Osteocyte (in vitro differentiated cells): ENCODE data around the gene SARM1. TPM values are rescaled to one million over a fixed set of nuclear protein-coding genes. Genes with fewer than 3 reads are reported as not detected.
"Not testable (repeated sequence)": the region's sequence is repeated elsewhere in the genome, so short reads cannot be mapped to it uniquely, and the experiment has no call there.

Source experiments
- DNase-seq: peaks from one replicate; pipeline ENCODE4 v3.0.0; 2021; ENCODE audit warnings: mixed read lengths; ENCODE audit not compliant: unreplicated experiment; ENCODE audit errors: extremely low spot score
- H3K27ac Mint-ChIP-seq: one replicate; pipeline ENCODE4 v1.8.0; 2021; ENCODE audit warnings: mild to moderate bottlenecking, mixed read lengths; ENCODE audit not compliant: unreplicated experiment
- H3K27me3 Mint-ChIP-seq: one replicate; pipeline ENCODE4 v1.8.0; 2021; ENCODE audit warnings: mixed read lengths; ENCODE audit not compliant: unreplicated experiment
- H3K36me3 Mint-ChIP-seq: one replicate; pipeline ENCODE4 v1.8.0; 2021; ENCODE audit warnings: mixed read lengths; ENCODE audit not compliant: unreplicated experiment
- H3K4me1 Mint-ChIP-seq: one replicate; pipeline ENCODE4 v1.8.0; 2021; ENCODE audit warnings: mixed read lengths; ENCODE audit not compliant: unreplicated experiment
- H3K4me3 Mint-ChIP-seq: one replicate; pipeline ENCODE4 v1.8.0; 2021; ENCODE audit warnings: mild to moderate bottlenecking, moderate library complexity, mixed read lengths; ENCODE audit not compliant: unreplicated experiment
- H3K9me3 Mint-ChIP-seq: one replicate; pipeline ENCODE4 v1.8.0; 2021; ENCODE audit warnings: mixed read lengths; ENCODE audit not compliant: unreplicated experiment
- CTCF ChIP-seq: fragments of 200-600 bp; sonication (generic); IDR thresholded peaks from 2 replicates; pipeline ENCODE4 v1.5.0; 2021; ENCODE audit warnings: antibody characterized with exemption, mild to moderate bottlenecking, moderate library complexity
- total RNA-seq: library from RNA; stranded (reverse); gene quantifications from 2 replicates; pipeline ENCODE4 v1.2.1, GENCODE V29; 2021

The SARM1 gene
- total RNA-seq, 1 donor from 2014 or later, result 27.8 TPM

- peaks cover 14% of the 10 kb centered on the region for H3K36me3 Mint-ChIP-seq
- peak overlapping the region; percentile 98 for H3K4me3 Mint-ChIP-seq
- no peaks in the 10 kb centered on the region for H3K9me3 Mint-ChIP-seq
- no peak for DNase-seq
- H3K4me1 Mint-ChIP-seq, result peaks cover 55% of the 10 kb centered on the region
- H3K27me3 Mint-ChIP-seq, result no peaks in the 10 kb centered on the region
- peak; percentile 7 for TF ChIP-seq CTCF
- H3K27ac Mint-ChIP-seq, result peak overlapping the region; percentile 98
Measured at GRCh38 chr17:28335959-28336871, 35.3 kb upstream of the SARM1 start.

GRCh38 chr17:28338056-28338768 lies 33.3 kb upstream of the SARM1 start:
- peak overlapping the region; percentile 32 for H3K4me3 Mint-ChIP-seq
- no peak for DNase-seq

DNA sequence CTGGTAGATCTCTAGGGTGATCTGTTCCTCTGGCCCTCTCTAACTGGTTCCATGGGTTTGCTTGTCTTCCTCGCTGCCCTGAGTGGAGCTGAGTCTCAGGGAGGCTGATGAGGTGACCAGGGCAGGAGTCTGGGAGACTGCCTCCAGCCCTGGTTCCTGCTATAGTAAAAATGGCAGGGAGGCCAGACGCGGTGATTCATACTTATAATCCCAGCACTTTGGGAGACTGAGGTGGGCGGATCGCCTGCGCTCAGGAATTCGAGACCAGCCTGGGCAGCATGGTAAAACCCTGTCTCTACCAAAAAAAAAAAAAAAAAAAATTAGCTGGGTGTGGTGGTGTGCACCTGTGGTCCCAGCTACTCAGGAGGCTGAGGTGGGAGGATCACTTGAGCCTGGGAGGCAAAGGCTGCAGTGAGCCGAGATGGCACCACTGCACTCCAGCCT lies 32.7 kb upstream of the SARM1 start:
- H3K4me1 Mint-ChIP-seq, result peaks cover 39% of the 10 kb centered on the region
- H3K36me3 Mint-ChIP-seq, result peaks cover 16% of the 10 kb centered on the region
- peak overlapping the region; percentile 98 for H3K27ac Mint-ChIP-seq
- not testable (repeated sequence) for DNase-seq, H3K9me3 Mint-ChIP-seq, H3K27me3 Mint-ChIP-seq
- peak overlapping the region; percentile 32 for H3K4me3 Mint-ChIP-seq

More at GRCh38 chr17:28338056-28338768, 33.3 kb upstream of the SARM1 start:
- Mint-ChIP-seq H3K9me3 (no peaks in the 10 kb centered on the region), H3K27me3 (no peaks in the 10 kb centered on the region), H3K4me1 (peaks cover 45% of the 10 kb centered on the region), H3K36me3 (peaks cover 16% of the 10 kb centered on the region), H3K27ac (peak overlapping the region; percentile 98)
- TF ChIP-seq CTCF, result no peak

- Mint-ChIP-seq H3K4me3 (no peak overlapping the region), H3K4me1 (peaks cover 33% of the 10 kb centered on the region), H3K36me3 (peaks cover 16% of the 10 kb centered on the region), H3K27me3 (no peaks in the 10 kb centered on the region), H3K9me3 (no peaks in the 10 kb centered on the region), H3K27ac (no peak overlapping the region)
- no peak for DNase-seq
- no peak for TF ChIP-seq CTCF
Measured at GRCh38 chr17:28339431-28339830, 32.1 kb upstream of the SARM1 start.

DNA sequence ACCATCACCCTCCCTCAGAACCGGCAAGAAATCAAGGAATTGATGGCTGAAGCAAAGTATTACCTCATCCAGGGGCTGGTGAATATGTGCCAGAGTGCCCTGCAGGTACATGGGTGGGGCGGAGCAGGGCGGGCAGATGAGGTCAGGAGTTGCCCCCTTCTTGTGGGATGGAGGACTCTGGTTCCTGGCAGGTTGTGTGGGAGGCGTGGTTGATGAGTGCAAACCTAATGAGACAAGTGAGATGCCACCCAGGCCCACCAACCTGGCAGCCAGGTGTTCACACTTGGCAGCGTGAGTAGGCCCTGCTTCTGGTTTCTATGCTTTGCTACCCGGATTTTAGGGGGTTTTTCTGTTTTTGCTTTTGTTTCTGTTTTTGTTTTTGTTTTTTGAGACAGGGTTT lies 31.1 kb upstream of the SARM1 start:
- TF ChIP-seq CTCF, result no peak
- Mint-ChIP-seq H3K4me3 (no peak overlapping the region), H3K9me3 (no peaks in the 10 kb centered on the region), H3K4me1 (peaks cover 27% of the 10 kb centered on the region), H3K27me3 (no peaks in the 10 kb centered on the region), H3K36me3 (peaks cover 18% of the 10 kb centered on the region), H3K27ac (no peak overlapping the region)
- DNase-seq, result no peak
